Hepatocyte (in vitro differentiated cells): Measurements from ENCODE around the gene DIAPH3.

Experiments
- EZH2 ChIP-seq: fragments of 200-600 bp; sonication (generic); IDR thresholded peaks from 2 replicates; pipeline ENCODE4 v1.6.1; 2016; ENCODE audit warnings: antibody characterized with exemption, mild to moderate bottlenecking, borderline replicate concordance
- TF ChIP-seq, protein P1 (sequence below): fragments of 200-600 bp; sonication (generic); IDR thresholded peaks from 2 replicates; pipeline ENCODE4 v1.5.1; 2016; ENCODE audit warnings: antibody characterized with exemption, mild to moderate bottlenecking; ENCODE audit not compliant: poor library complexity

GRCh38 chr13:59742467-59742866, 421.3 kb downstream of the DIAPH3 start:
- TF ChIP-seq, protein P1, sequence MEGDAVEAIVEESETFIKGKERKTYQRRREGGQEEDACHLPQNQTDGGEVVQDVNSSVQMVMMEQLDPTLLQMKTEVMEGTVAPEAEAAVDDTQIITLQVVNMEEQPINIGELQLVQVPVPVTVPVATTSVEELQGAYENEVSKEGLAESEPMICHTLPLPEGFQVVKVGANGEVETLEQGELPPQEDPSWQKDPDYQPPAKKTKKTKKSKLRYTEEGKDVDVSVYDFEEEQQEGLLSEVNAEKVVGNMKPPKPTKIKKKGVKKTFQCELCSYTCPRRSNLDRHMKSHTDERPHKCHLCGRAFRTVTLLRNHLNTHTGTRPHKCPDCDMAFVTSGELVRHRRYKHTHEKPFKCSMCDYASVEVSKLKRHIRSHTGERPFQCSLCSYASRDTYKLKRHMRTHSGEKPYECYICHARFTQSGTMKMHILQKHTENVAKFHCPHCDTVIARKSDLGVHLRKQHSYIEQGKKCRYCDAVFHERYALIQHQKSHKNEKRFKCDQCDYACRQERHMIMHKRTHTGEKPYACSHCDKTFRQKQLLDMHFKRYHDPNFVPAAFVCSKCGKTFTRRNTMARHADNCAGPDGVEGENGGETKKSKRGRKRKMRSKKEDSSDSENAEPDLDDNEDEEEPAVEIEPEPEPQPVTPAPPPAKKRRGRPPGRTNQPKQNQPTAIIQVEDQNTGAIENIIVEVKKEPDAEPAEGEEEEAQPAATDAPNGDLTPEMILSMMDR: no peak
- no peak for TF ChIP-seq EZH2
